ENCODE measurements around the gene CHPF. TPM values are rescaled to one million over a fixed set of nuclear protein-coding genes. Genes with fewer than 3 reads are reported as not detected.

The CHPF gene
- total RNA-seq, 1 experiment from 2014 or later: 228 TPM

DNA sequence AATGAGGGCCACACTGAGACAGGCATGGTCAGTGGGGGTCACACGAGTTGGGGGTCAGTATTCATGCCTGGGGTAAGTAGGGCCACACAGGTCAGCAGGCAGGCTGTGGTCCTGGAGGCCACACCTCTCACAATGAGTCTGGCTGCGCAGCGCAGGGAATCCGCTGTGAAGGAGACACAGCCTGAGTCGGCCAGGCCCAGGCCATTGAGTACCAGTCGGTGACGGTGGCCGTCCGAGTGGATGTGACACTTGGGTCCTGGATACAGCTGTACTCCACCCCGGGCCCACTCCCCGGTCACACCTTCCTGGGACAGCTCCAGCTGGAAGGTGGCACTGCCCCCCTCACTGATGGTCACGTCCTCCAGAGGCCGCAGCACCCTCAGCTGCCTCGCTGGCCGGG is 10.7 kb upstream of the CHPF start:
- CTCF ChIA-PET: no interaction called here

DNA sequence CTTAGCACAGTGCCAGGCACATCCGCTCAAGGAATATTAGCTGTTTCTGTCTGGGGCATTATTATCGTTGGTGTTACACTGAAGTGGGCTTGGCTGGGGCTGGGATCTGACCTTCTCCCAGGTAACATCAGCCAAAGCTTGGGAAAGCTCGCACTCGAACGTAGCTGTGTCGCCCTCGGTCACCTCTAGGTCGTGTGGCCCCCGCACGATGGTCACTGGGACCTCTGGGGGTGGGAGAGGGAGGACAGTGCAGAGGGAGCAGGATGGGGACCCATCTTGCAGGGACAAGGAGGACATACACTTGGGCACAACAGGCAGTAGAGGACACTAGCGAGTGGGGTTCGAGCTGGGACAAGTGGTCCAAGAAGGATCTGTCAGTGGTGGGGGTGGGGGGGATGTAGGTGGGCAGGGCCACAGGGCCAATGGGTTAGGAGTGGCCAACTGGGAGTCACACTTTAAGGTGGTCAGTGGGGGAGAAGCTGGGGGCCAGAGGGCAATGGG is 9.9 kb upstream of the CHPF start:
- Histone ChIP-seq H2AFZ (ENCODE audit: low read depth, low read length, poor library complexity, severe bottlenecking) (no peak overlapping the region), H3K4me1 (ENCODE audit: control insufficient read depth in 1 of 2, insufficient read depth in 2 of 2, low read length in 2 of 2) (peaks cover 3 to 19% of the 10 kb centered on the region in 2 experiments; a peak in 3 of 4 replicates), H3K27me3 (ENCODE audit: insufficient read depth, low read length) (no peaks in the 10 kb centered on the region), H3K9me3 (ENCODE audit: control insufficient read depth in 1 of 2, insufficient read depth in 1 of 2, low read depth in 1 of 2, low read length in 2 of 2) (no peaks in the 10 kb centered on the region), H4K20me1 (ENCODE audit: insufficient read depth) (no peaks in the 10 kb centered on the region), H3K4me2 (ENCODE audit: low read length) (no peak overlapping the region), H3K4me3 (replicated peaks in 1 of 2; ENCODE audit: low read depth in 1 of 2, low read length in 2 of 2) (no peak overlapping the region), H3K9ac (ENCODE audit: low read length) (no peak overlapping the region), H3K9me2 (ENCODE audit: insufficient read depth) (no peaks in the 10 kb centered on the region), H3K79me2 (ENCODE audit: insufficient read depth, low read length) (peaks cover 18% of the 10 kb centered on the region; the same call in 1 of the 2 replicates), H3K36me3 (ENCODE audit: control insufficient read depth in 1 of 2, insufficient read depth in 2 of 2, low read length in 2 of 2) (peaks cover 0 to 2% of the 10 kb centered on the region in 2 experiments; a peak in 1 of 4 replicates), H3K27ac (ENCODE audit: low read depth, low read length) (no peak overlapping the region)
- DNase-seq (ENCODE audit: low read depth, low spot score) (no peak), ATAC-seq (no peak)
- no TSS peak for BruUV-seq (replicated peaks)
- TF ChIP-seq, protein P1, sequence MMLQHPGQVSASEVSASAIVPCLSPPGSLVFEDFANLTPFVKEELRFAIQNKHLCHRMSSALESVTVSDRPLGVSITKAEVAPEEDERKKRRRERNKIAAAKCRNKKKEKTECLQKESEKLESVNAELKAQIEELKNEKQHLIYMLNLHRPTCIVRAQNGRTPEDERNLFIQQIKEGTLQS (IDR thresholded peaks at IDR 0.05): no peak
- TF ChIP-seq CEBPB (IDR thresholded peaks at IDR 0.05; ENCODE audit: low read depth) (no peak), YY1 (IDR thresholded peaks at IDR 0.05; ENCODE audit: extremely low read depth, insufficient replicate concordance, low read depth, low read length) (no peak), EGR1 (IDR thresholded peaks at IDR 0.05; ENCODE audit: low read depth) (no peak)
- ChIA-PET RAD21 (ENCODE audit: low non-redundant PET in 1 of 2, low total read pairs in 2 of 2, uncharacterized antibody in 2 of 2, unreplicated experiment in 2 of 2) (no interaction called here), POLR2A (no interaction called here), CTCF (no interaction called here)
- intact Hi-C loops (cut with micrococcal nuclease): no loop called here

More for the DNA sequence above, 10.7 kb upstream of the CHPF start:
- H3K36me3 ChIP-seq (ENCODE audit: control insufficient read depth in 1 of 2, insufficient read depth in 2 of 2, low read length in 2 of 2): no peaks in the 10 kb centered on the region
- no peaks in the 10 kb centered on the region for H3K9me3 ChIP-seq (ENCODE audit: control insufficient read depth in 1 of 2, insufficient read depth in 1 of 2, low read depth in 1 of 2, low read length in 2 of 2)
- H3K4me3 ChIP-seq (replicated peaks in 1 of 2; ENCODE audit: low read depth in 1 of 2, low read length in 2 of 2): no peak overlapping the region
- peaks cover 3 to 19% of the 10 kb centered on the region in 2 experiments; a peak in 3 of 4 replicates for H3K4me1 ChIP-seq (ENCODE audit: control insufficient read depth in 1 of 2, insufficient read depth in 2 of 2, low read length in 2 of 2)
- no peak overlapping the region for H3K27ac ChIP-seq (ENCODE audit: low read depth, low read length)
- ATAC-seq (no peak), DNase-seq (ENCODE audit: low read depth, low spot score) (no peak)
- H3K27me3 ChIP-seq (ENCODE audit: insufficient read depth, low read length): no peaks in the 10 kb centered on the region
- BruUV-seq (replicated peaks): no TSS peak
- POLR2A ChIA-PET: no interaction called here
- H3K9ac ChIP-seq (ENCODE audit: low read length): no peak overlapping the region
- no peak for TF ChIP-seq CEBPB (IDR thresholded peaks at IDR 0.05; ENCODE audit: low read depth)
- TF ChIP-seq, protein P1 (IDR thresholded peaks at IDR 0.05): no peak
- TF ChIP-seq CBX3 (IDR thresholded peaks at IDR 0.05; ENCODE audit: low read depth): no peak
- TF ChIP-seq YY1 (IDR thresholded peaks at IDR 0.05; ENCODE audit: extremely low read depth, insufficient replicate concordance, low read depth, low read length): no peak
- no peak for TF ChIP-seq POLR2AphosphoS5 (IDR thresholded peaks at IDR 0.05; ENCODE audit: low read depth, low read length)
- RAD21 ChIA-PET (ENCODE audit: low non-redundant PET in 1 of 2, low total read pairs in 2 of 2, uncharacterized antibody in 2 of 2, unreplicated experiment in 2 of 2): no interaction called here
- H3K79me2 ChIP-seq (ENCODE audit: insufficient read depth, low read length): peaks cover 18% of the 10 kb centered on the region; the same call in 1 of the 2 replicates
- intact Hi-C loops (cut with micrococcal nuclease): no loop called here
- no peaks in the 10 kb centered on the region for H3K9me2 ChIP-seq (ENCODE audit: insufficient read depth)
- no peaks in the 10 kb centered on the region for H4K20me1 ChIP-seq (ENCODE audit: insufficient read depth)
- no peak overlapping the region for H2AFZ ChIP-seq (ENCODE audit: low read depth, low read length, poor library complexity, severe bottlenecking)
- H3K4me2 ChIP-seq (ENCODE audit: low read length): no peak overlapping the region

All from HCT116 (cell line).